Ureter (tissue), 1 donor: ENCODE data around the gene UNC13A. TPM values are rescaled to one million over a fixed set of nuclear protein-coding genes. Genes with fewer than 3 reads are reported as not detected.
"Not testable (repeated sequence)": the region's sequence is repeated elsewhere in the genome, so short reads cannot be mapped to it uniquely, and the experiment has no call there.

Source experiments
- DNase-seq: peaks from one replicate; pipeline ENCODE4 v3.0.0-alpha.2; 2020; ENCODE audit warnings: low spot score
- total RNA-seq: library from RNA; stranded (reverse); gene quantifications from one replicate; pipeline ENCODE4 v1.2.4, GENCODE V29; 2023
- donor health status: DM: yes; HTN: yes; CAD: no.

Gene UNC13A
- total RNA-seq, 1 donor from 2014 or later: 1.4 TPM

DNA sequence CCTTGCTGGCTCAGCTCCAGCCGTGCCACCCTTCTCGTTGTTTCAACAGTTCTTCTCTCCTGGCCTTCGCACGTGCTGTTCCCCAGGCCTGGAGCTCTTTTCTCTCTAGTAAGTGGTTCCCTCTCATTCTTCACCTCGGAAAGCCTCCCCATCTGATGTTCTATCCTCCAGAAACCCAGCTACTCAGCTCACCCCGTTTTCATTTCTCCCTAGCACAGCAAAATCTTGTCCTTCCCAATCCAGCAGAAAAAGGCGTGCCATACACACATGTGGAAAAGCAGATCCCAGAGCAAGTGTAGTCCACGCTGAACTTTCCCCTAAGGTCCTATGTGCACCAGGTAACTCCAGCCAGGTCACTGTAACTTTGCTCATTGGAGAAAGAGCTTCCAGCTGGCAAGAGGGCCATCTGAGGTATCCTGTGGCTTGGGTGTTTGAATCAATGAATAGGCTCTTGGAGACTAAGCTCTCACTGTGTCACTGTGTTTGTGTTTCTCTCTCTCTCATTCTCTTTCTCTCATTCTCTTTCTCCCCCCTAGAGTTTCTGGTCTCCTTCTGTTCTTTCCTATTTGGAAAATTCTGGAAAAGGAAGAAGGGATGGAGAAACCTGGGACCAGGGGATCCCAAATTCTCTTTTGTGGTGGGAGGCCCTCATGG lies 83.7 kb downstream of the UNC13A start:
- DNase-seq: no peak

DNA sequence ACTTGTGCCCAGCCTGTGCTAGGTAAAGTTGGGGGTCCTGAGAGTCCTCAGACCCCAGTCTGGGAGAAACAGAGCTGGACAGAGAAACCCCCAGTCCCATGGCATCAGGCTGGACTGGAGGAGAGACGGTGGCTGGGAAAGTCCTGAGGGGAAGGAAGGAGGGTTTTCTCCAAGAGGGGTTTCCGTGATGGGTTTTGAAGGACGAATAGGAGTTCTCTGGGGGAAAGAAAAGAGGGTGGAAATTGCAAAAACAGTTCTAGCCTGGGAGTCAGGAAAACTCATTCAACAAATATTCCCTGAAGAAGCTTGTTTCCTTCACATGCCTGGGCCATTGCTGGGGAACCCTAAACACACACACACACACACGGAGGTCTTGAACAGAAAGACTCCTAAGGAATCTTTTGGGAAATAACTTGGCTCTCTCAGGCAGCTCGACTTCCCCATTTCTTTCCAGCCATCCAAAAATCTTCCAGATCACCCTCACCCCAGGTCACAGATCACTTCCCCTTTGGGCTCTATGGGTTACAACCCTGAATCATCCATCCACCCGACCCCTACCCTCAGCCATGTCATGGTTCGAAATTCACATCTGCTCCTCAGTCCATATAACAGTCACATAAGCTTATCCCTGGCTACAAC lies 85.2 kb downstream of the UNC13A start:
- DNase-seq: no peak

DNA sequence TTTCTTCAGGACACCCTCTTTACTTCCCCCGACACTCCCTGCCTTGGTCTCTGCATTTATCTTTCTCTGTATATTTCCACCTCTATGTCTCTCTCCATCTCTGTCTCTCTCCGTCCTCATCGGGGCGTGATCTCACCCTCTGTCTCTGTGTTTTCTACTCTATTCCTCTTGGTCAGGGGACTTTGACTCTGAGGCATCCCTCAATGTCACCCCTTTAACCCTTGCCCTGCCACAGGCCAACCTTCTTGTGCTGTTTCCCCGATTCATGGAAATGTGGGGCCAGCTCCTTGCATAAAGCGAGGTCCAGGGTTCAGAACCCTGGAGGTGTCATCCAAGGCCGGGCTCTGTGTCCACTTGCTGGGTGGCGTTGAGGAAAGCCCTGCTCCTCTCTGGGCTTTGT lies 85.9 kb downstream of the UNC13A start:
- DNase-seq: no peak

DNA sequence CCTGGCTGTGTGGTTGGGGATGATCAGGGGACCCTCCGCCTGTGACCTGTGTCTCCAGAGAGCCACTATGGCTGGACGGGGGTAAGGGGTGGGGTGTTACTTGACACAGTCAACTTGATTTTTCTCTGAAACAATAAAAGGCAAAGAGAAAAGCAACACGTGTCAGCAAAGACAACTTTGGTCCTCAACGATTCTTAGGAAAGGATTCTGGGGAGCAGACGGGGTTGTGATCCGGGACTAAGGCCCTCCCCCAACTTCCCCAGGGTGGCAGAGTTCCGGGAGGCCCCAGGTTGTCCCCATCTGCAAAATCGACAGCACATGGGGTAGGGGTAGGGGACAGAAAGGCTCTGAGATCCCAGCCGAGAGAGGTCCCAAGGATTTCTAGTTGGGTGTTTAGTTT lies 86.5 kb downstream of the UNC13A start:
- DNase-seq: no peak

DNA sequence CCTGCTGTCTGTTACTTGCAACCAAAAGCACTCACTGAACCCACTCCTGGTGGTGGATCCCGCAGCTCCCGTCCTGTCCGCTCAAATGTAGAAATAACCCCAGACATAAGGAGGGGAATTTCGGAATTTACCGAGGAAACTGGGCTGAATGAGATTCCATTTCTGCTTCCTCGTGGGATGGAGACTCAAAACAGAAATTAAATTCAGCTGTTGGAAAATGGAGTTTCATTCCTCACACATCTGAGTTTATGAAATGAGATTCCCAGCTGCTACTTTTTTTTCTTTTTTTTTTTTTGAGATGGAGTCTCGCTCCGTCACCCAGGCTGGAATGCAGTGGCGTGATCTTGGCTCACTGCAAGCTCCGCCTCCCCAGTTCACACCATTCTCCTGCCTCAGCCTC lies 88.4 kb downstream of the UNC13A start:
- no peak for DNase-seq

DNA sequence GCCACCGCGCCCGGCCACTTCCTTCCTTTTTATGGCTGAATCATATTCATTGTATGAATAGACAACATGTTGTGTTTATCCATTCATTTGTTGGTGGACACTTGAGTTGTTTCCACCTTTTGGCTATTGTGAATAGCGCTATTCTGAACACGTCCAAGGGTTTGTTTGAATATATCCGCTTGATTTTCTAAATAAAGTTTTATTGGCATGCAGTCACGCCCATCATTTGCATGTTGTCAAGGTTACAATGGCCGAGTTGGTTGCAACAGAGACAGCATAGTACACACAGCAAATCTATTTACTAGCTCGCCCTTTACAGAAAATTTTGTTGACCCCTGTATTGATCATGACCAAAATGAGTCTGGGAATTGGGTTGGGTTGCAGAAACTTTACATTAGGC lies 89.2 kb downstream of the UNC13A start:
- no peak for DNase-seq

DNA sequence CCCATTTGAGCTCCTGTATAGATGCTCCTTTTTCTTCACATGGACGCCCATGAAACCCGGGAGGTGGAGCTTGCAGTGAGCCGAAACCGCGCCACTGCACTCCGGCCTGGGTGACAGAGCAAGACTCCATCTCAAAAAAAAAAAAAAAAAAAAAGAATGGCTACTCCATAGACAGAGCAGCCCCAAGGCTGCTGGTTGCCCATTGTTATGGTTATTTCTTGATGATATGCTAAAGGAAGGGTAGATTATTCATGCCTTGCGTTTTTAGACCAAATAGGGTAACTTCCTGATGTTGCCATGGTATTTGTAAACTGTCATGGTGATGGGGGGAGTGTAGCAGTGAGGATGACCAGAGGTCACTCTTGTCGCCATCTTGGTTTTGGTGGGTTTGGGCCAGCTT lies 90.1 kb downstream of the UNC13A start:
- not testable (repeated sequence) for DNase-seq

DNA sequence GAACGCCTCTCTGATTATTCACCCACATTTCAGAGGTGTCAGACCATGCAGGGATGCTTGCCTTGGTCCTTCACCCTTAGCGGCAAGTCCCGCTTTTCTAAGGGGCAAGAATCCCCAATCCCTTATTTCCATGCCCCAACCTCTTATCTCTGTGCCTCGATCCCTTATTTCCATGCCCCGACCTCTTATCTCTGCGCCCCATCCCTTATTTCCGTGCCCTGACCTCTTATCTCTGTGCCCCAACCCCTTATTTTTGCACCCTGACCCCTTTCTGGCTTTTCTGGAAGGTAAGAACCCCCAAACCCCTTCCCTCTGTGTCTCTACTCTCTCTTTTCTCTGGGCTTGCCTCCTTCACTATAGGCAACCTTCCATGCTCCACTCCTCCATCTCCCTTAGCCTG lies 93.9 kb downstream of the UNC13A start:
- DNase-seq: not testable (repeated sequence)

DNA sequence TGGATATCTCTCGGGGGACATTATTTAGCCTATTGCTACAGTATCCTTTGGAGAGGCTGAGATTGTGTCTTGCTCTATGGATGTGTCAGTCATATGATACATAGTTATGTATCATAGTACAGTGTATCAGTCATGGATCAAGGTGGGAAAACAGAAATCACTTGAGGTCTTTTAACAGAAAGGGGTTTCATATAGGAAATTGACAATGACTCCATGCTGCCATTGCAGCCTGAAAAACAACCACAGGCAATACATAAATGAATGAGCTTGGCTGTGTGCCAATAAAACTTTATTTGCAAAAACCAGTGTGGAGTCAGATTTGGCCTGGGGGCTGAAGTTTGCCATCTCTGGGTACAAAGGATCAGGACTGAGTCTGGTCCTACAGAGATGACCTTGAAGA lies 97.3 kb downstream of the UNC13A start:
- no peak for DNase-seq

DNA sequence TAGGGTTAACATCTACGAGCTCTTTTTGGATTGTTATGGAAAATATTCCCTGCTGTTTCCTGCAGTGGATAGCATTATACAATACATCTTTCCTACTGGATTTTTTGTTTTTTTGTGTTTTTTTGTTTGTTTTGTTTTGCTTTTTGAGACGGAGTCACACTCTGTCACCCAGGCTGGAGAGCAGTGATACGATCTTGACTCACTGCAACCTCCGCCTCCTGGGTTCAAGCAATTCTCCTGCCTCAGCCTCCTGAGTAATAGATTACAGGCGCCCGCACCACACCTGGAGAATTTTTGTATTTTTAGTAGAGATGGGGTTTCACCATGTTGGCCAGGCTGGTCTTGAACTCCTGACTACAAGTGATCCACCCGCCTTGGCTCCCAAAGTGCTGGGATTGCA lies 102.8 kb downstream of the UNC13A start:
- not testable (repeated sequence) for DNase-seq

DNA sequence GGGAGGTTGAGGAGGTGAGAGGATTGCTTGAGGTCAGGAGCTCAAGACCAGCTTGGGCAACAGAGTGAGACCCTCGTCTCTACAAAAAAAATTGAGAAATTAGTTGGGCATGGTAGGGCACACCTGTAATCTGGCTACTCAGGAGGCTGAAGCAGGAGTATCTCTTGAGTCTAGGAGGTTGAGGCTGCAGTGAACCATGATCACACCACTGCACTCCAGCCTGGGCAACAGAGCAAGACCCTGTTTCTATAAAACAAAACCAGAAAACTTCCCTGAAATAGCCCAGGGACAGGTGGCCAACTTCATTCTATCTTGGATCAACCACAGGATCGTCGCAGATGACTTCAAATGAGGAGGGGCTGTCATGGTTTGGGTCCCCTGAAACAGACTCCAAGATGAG lies 104.0 kb downstream of the UNC13A start:
- DNase-seq: no peak

DNA sequence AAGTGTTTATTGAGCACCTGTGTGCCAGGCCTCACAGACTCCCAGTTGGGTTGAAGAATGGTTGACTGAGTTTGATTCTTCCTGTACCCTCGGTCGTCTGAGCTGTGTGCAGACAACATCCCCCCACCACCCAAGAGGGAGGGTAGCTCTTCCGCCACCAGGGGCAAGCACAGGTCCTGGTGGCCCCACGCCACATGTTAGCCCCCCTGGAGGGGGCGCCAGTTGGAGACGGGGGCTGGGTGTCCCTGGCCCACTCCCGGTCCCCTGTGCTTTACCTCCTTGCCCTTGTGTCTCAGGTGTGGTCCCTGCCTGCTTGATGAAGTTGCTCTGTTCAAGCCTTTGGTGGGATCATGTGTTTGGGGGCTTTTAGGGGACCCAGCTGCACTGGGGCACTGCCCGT lies 105.5 kb downstream of the UNC13A start:
- DNase-seq: no peak

DNA sequence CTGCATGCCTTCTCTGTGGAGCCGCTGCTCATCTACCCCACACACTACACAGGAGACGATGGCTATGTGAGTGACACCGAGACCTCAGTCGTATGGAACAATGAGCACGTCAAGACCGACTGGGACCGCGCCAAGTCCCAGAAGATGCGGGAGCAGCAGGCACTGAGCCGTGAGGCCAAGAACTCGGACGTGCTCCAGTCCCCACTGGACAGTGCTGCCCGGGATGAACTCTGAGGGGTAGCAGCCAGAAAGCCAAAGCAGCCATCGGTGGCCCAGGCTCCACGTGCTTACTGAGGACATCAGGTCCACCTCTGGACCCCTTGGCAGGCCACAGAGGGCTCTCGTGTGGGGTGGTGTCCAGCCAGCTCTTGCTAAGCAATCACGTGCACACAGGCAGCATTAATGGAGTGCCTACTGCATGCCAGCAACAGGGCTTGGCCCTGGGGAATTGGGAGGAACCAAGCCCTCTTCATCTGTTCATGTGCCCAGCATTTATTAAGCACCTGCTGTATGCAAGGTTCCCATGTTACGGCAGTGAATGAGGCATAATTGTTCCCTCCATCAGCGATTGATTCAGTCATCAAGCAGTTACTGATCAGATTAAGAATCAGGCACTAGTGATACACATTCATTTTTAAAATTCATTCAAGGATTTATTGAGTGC lies 106.8 kb downstream of the UNC13A start:
- no peak for DNase-seq

DNA sequence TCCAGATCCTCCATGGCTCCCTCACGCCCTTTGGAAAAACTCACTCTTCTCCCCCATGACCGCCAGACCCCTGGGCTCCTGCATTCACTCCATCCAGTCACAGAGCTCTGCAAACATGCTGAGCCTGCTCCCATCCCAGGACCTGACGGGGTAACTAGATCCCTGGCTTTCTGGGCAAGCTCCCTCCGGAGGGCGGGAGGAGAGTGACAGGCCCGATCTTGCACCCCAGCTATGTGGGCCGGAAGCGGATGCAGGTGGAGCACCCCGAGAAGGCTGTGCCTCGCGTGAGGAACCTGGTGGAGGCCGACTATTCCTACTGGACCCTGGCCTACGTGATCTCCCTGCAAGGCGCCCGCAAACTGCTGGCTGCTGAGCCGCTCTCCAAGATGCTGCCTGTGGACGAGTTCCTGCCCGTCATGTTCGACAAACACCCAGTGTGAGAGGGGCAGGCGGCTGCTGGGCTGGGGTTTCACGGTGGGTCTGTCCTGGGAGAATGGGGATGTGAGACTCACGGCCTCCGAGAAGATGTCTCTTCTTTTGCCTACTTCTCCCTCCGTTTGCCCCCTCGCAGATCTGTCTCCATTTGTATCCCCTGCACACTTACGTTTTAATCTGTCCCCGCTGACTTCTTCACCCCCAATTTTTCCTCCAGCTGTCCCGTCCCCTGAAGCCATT lies 107.5 kb downstream of the UNC13A start:
- no peak for DNase-seq

DNA sequence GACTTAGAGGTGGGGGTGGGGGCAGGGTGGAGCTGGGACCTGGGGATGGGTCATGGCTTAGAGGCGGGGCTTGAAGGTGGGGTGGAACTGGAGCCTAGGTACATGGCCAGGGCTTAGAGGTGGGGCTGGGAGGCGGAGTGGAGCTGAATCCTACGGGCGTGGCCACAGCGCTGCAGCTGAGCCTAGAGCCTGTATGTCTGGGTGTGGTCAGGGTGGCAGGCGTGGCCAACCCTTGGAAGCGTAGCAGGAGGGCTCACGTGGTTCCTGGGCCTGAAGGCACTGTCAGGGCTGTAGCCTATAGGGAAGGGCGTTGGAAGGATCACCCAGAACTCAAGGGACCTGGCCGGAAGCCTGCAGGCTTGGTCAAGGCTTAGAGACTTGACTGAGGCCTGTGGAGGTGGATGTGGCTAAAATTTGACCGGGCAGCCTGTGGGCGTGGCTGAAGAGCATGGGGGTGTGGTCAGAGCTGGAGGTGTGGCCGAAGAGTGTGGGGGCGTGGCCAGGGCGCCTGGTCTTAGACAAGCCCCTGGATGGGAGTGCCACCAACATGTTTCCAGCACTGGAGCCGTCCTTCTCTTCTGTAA lies 108.4 kb downstream of the UNC13A start:
- DNase-seq: no peak

DNA sequence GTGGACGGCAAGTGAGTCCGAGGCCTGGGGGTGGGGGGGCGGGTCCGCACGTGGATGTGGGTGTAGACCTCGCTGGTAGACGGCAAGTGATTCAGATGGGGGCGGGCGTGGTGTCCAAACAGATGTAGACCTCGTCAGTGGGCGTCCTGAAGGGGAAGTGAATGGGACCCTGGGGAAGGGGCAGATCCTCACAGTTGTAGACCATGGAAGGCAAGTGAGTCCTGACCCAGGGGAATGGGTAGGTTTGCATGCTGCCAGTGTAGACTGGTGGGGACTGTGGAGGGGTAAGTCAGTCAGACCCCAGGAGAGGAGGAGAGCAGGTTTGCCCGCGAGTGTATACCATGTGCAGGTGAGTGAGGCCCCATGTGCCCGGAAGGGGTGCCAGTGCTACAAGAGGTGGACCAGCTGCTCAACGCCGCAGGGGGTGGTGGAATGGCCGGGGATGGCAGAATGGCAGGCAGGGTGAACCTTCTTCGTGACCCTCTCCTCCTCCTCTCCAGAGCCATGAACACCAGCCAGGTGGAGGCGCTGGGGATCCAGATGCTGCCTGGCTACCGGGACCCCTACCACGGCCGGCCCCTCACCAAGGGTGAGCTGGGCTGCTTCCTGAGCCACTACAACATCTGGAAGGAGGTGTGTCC lies 110.6 kb downstream of the UNC13A start:
- no peak for DNase-seq

DNA sequence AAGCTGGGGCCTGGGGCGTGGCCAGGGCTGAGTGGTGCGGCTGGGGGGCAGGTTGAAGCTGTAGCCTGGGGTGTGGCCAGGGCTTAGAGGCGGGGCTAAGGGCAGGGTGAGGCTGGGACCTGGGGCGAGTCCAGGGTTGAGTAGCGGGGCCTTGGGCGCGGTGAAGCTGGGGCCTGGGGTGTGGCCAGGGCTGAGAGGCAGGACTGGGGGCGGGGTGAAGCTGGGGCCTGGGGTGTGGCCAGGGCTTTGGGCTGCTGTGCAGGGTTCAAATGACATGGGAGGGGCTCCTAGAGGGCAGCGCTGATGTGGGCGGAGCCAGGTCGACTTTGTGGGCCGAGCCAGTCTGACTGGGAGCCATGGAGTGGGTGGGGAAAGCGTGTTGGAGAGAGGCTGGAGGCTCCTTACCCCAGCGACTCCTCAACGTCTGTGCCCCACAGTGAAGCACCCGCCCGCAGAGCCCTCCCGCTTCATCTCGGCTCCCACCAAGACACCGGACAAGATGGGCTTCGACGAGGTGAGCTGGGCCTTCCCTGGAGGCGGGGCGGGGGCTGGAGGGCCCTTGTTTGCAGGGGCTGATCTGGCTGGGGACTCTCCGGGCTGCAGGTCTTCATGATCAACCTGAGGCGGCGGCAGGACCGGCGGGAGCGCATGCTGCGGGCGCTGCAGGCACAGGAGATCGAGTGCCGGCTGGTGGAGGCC lies 111.2 kb downstream of the UNC13A start:
- no peak for DNase-seq

DNA sequence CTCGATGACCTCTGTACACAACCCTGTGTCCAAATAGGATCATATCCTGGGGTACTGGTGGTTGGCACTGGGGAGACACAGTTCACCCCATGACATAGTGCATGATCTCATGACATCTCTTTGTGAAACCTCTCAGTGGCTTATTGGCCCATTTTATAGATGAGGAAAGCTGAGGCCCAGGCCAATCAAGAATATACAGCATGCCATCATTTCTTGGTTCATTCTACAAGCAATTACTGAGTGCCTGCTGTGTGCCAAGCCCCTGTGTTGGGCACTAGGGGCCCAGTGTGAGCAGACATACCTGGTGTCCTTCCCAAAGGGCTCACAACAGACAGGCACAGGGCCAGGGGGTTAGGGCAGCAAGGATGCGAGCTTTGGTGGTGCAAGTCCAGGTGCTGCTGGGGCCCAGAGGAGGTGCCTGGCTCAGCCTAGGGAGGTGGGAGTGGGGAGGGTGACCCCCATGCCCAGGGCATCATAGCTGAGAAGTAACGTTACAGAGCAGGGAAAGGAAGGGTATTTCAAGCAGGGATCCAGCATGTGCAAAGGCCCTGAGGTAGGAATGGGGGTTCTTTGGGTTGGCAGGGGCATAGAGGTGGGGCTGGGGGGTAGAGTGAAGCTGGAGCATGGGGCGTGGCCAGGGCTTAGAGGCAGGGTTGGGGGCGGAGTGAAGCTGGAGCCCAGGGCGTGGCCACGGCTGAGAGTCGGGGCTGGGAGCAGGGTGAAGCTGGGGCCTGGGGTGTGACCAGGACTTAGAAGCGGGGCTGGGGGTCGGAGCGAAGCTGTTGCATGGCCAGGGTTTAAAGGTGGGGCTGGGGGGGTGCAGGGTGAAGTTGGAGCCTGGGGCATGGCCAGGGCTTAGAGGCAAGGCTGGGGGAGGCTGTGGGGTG lies 112.0 kb downstream of the UNC13A start:
- DNase-seq: no peak

DNA sequence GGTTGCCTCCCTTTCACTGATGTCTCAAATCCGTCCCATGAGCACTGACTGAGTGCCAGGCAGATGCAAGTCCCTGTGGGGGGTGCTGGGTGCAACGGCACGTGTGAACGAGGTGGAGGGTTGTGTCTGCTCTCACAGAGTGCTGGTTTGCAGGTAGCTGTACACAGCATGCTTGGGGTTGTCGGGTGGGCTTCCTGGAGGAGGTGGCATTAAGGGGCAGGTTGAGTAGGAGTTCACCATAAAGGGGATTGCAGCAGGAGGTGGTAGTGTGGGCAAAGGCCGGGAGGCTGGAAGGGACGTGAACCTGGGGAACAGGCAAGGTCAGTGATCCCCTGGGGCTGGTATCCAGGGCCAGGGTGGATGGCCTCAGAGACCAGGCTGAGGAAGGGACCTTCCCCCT lies 115.5 kb downstream of the UNC13A start:
- DNase-seq: no peak

DNA sequence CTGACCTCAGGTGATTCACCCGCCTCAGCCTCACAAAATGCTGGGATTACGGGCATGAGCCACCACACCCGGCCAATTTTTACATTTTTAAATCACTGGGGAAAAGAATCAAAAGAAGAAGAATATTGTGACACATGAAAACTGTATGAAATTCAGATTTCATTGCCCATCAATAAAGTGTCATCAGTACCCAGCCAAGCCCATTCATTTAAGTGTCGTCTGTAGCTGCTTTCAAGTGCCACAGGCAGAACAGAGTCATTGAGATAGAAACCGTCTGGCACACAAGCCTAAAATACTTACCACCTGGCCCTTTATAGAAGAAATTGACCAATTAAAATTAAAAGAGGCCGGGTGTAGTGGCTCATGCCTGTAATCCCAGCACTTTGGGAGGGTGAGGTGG lies 117.4 kb downstream of the UNC13A start:
- no peak for DNase-seq
